Limb (tissue), 2 donors: Measurements from ENCODE around the gene MANSC4.

Experiments used
- DNase-seq, 2 donors: peaks; one replicate each; pipeline ENCODE4 v3.0.0-alpha.2; 2016; ENCODE audit errors: extremely low spot score in 2 of 2

Gene MANSC4

DNA sequence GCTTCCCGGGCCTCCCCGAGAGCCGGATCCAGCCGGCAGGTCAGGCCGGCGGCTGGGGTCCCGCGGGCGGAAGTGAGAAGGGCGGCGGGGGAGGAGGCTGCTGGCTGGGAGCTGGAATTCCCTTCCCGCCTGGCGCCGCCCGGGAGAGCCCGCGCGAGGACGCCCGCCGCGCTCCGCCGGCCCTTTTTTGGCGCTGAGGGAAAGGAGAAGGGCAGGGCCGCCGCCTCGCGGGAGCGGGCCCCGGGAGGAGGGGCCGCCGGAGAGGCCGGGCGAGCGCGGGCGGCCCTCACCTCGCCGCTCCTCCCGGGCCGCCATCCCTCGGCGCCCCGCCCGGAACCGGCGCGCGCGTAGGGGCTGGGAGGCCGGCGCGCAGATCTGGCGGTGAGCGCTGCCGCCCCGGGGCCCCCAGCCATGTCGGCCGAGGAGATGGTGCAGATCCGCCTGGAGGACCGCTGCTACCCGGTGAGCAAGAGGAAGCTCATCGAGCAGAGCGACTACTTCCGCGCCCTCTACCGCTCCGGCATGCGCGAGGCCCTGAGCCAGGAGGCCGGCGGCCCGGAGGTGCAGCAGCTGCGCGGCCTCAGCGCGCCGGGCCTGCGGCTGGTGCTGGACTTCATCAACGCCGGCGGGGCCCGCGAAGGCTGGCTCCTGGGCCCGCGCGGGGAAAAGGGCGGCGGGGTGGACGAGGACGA is at the start of gene MANSC4, which contains the start of gene KLHL42:
Gene MANSC4, minus strand, starts transcription at position 317 of the 692 bp plus-strand sequence. CDS start 8,960 bp downstream, outside the sequence.
Gene KLHL42, plus strand, starts transcription at position 314 of the 692 bp plus-strand sequence. Its CDS starts 98 bp downstream, at position 412.
- peak; percentile 61 to 84 for DNase-seq

DNA sequence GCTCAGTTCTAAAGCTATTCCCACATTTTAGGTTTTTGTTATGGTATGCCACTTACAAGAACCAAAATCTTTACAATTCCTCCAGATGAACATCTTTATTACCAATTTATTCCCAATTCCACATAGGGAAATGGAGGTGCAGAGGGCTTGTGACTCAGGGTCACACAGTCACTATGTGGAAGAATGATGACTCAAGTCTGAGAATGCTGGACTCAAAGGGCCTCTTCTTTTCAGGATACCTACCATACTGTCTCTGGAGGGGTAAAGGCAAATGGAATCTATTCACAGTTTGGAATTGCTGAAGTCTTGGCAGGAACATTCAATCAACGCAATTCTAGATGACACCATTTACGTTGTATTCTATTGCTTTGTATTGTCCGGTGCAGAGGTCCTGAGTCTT is 48.2 kb upstream of the MANSC4 start:
- DNase-seq = no peak

DNA sequence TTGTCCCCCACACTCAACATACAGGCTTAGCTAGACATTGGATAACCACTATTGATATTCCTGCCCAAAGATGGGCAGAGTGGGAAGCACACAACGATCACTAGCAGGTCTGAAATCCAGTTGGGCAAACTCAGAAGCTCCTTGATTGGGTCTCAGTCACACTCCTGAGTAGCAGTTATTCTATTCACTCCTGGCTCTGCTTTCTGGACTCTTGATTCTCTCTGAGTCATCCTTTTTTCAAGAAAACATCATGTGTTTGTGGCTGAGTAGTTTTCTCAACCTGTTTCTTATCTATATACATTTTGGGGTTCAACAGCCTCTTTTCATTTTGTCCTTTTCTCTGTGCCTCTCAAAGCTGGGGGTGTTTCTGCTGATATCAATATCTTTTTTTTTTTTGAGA is 46.0 kb upstream of the MANSC4 start:
- no peak for DNase-seq

DNA sequence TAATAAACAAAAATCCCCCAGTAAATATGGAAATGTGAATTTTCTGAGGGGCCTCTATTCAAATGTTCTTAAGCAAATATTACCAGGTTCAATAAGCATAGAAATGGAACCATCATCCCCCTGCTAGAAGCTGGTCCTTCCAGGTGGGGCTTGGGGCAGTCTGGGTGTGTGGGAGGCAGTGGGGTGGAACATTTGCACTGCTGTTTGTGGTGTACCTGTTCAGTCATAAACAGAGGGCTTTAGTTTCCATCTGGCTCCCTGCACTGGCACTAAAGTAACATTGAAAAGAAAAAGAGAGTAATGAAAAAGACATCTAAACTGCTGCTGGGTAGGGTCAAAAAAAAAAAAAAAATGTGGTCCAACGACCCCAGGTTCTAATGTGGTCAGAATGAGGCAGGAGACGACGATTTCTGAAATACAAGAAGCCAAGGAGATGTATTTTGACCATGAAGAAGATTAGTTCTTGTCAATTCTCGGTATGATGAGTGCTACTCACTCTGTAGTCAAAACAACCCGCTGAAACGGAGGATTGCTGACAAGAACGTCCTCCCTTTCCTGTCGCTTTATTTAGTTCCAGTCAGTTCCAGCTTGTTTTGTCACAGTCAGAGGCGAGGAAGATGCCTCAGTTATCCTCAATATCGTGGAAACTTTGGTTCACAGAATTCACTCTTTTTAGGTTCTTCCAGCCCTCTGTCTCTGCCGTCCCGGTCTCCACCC is 44.2 kb upstream of the MANSC4 start:
- DNase-seq = no peak

DNA sequence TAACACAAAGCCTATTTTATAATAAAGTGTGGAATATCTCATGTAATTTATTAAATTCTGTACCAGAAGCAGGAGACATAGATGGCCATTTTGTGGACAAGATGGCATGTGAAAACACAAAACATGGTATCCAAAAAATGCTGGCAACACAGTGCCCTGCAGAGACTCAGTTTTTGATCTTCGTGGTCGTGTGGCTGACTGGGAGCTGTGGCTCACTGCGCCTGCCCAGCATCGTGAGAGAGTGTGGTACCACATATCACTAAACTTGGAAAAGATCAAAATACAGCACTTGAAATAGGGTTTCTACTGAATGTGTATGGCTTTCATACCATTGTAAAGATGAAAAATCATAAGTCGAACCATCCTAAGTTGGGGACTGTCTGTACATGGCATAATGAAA is 43.0 kb upstream of the MANSC4 start:
- no peak for DNase-seq

DNA sequence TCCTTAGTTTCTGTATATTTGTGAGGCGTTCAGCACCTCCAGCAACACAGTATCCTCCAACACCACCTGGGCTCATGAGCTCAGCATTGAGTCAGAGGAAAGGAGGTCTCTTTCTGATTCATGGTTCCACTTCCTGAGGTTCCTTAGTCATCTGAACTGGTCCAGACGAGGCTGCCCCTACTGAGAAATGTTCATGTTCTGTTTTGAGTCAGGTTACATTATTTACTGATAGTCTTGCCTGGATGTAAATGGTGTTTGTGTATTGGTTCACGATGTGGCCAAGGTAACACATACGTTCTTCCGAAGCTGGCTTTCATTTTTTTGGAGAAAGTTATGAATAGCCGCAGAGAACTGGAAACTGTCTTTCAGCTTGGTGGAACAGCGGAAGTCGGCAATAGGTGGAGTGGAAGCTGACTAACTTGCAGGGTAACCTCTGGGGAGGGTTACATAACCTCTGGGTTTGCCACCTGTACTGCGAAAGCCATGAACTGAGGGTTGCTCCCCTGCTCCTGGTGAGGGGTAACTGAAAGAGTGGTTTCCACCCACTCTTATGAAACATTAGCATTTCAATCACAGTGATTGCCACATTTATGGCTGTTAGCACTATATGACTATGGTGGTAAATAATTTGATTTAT is 42.2 kb upstream of the MANSC4 start:
- no peak for DNase-seq

DNA sequence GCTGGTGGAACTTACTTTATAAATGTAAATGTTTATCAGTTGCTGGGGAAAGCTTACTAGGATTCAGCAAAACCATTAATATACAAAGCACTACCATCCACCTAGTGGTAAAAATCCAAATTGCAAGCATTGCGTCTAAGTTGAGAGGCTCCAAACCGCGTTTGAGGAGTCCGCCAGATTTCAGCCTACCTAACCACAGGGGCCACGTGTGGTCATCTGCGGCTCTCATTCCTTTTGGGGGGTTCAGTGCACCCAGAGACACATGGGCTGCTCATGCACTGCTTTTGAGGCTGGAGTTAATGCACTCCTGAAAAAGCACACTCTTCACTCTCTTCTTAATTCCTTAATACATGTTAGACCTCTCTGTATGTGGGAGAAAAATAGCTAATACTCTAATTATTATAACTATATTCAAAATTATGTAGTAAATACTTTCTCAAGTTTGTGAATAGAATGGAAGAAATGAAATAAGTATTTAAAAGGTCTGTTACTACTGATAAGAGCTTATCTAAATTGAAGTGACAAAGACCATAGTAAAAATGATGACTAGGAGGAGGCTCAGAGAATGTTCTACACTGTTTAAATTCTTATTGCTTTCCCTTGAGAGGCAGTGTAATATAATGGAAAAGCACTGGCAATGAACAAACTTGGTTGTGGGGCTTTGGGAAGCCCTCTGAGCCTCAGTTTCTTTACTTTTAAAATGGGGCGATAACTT is 41.4 kb upstream of the MANSC4 start:
- peak; percentile 43 to 66 for DNase-seq

DNA sequence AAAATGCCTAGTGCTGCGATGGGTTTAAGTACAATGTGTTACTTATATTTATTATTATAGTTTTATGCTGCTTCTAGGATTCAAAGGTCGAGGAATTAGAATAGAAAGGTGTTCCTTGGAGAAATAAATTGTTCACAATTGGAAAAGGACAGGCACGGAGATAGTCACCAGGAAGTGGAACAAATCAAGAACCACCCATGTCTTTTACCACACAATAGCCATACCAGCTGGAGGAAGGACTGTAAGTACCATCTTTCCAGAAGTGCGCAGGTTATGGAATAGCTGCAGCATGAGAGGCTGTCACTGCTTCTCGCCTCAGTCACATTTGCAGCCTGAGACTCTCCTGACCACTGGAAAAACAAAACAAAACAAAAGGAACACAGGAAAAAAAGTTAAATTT is 40.5 kb upstream of the MANSC4 start:
- no peak for DNase-seq

DNA sequence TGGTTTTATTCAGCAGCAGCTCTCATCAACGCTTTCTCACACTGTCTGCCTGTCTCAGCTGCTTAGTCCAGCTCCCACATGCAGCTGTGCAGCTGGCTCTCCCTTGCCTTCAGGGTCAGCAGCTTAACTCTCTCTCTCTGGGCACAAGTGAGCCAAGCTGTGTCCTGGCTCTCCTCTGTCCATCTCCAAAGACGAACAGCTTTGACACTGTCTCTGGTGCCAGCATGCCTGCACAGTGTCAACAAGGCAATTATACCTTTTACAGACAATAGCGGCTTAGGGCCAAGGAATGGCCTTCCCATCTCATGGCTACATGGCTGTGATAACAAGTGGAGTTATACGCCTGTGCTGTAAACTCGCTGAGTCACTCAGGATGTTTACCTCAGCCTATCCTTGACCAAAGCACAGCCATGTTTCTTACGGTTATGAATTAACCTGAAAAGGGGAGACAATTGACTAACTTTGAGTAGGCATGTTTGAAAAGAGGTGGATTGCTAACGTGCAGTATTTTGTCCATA is 38.4 kb upstream of the MANSC4 start:
- no peak for DNase-seq

DNA sequence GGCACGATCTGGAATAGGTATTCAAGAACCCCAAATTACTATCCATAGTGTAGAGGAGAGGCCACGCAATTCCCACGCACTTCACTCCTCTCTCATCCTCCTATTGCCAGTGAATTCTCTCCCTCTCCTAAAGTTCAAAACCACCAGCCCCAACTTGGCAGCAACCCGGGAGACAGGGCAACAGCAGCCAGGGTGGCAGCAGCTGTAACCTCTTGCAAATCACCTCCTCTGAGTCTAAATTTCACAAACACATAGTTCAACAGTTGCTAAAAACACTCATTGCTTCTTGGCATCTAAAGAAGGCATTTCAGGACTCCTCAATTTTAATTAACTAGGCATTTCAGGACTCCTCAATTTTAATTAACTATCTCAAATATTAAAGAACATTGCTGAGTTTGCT is 37.7 kb upstream of the MANSC4 start:
- DNase-seq = no peak

DNA sequence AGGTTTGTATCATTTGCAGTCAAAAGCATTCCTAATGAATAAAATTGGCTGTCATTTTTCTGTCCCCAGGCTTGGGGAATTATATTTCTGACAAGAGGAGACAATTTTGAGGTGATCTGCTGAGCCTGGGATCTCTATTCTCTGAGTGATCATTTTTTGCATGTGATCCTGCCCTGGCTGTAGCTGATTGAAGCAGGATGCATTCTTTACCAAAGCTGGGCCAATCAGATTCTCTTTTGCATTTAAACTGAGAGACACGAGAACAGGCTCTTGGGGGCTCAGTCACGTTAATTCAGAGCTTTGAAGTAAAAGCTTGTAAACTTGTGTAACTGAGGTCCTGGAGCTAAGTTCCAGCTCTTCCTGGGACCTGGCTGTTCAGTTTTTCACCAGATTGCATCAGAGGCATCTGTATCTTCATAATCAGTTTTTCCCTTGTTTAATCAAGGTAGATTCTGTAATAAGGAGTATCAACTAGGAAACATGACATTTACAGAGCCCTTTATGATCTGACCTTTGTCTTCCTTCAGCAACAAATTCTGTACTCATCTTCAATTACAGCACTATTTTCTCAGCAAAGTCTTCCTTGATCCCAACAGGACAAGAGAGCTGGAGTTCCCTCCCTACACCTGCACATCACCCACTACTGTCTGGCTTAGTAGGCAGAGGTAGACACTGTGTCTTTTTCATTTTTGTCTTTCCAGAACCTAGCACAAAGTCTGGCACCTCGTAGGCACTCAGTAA is 35.0 kb upstream of the MANSC4 start:
- DNase-seq = no peak

DNA sequence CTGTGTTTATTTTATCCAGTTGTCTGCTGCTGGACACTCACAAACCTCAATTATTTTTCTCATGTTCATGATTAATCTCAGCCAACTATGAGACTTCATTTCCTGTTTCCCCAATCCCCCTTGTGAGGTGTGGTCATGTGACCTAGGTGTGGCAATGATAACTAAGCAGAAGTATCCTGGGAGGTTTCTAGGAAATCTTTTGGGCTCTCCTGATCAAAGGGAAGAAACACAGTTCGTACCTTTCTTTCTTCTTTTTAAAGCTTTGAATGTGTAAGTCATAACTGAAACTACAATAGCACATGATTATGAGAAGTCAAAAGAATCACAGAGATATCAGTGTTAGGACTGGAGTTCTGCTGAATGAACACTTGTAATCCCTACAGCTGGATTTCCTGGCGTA is 34.4 kb upstream of the MANSC4 start:
- no peak for DNase-seq

DNA sequence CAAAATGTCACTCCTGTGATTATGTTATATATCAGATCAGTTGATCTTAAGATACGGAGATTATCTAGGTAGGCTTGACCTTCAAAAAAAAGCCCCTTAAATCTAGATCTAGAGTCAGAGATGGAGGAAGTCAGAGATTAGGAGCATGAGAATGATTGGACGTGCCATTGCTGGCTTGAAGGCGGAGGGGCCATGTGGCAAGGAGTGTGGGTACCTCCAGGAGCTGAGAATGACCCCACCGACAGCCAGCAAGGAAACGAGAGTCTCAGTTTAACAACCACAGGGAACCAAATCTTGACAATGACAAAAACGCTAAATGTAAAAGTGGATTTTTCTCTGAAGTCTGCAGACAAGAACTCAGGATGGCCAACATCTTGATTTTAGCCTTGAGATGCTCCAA is 32.5 kb upstream of the MANSC4 start:
- DNase-seq = no peak

DNA sequence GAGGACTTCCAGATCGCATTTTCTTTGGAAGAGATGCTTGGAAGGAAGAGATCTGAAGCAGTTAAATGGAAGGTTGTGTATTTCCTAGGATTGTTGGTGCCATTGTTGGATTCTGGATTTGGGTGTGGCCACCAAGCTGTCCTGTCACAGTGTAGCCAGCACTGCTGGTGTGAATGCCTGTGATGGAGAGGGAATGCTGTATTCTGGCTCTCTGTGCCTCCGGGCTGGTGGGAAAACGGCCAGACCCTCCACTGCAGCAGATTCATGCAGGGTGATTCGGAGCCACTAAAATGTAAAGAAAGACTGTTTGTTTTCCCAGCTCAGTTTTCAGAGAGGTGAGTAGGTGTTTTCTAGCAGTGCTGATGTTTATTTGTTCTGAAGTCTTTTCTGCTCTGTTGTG is 30.7 kb upstream of the MANSC4 start:
- DNase-seq = no peak

DNA sequence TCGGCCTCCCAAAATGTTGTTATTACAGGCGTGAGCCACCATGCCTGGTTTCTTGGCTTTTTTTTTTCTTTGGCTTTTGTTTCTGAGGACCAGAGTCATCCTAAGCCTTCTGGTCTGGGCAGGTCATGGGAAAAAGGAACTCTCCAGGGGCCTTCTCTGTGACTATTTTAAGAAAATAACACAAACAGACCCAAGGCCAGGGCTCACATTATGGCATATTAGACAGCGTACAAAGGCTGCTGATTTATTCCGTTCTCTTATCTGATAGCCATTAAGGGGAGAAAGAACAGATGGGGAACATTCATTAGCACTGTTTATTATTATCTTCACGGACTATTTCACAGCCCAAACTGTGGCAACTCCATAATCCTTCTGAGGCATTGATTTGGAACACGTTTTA is 28.8 kb upstream of the MANSC4 start:
- no peak for DNase-seq

DNA sequence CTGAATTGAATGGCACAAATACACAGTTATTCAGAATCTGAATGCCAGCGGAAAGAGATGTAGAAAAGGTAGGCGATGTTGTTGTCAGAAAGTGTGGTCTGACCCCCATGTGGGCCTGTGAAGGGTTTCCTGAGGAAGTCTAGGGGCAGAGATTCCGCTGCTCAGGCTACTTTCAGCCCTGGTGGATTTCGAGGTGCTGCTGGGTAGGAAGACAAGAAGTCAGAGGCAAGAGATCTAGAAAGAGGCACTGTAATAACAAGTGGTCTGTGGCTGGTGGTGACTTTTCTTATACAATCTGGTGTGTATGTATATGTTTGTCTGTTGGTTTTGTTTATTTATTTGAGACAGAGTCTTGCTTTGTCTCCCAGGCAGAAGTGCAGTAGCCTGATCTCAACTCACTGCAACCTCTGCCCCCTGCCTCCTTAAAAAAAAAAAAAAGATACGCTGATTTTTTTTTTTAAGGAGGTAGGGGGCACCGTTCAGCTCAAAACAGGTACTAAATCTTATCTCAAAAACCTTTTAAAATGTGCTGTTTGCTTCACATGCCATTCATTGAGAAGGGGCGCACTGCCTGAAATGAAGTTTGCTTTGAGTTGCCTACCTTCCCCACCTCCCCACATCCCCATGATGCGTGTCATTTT is 27.1 kb upstream of the MANSC4 start:
- DNase-seq = no peak

DNA sequence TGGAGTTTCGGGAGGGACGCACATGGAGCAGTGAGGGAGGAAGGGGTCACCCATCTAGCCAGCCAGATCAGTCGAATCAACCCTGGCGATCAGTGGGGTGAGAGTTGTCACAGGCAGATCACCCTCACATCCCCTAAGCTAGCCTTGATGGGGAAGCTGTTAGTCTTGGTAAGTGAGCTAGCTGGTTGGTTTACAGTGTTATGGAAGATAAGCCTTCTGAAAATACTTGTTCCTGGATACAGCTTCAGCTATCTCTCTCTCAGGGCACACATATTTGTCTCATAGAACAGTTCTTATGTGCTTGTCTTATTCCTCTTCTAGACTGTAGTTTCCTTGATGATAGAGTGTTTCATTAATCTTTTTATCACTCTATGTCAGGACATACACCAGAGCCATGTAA is 26.2 kb upstream of the MANSC4 start:
- no peak for DNase-seq

DNA sequence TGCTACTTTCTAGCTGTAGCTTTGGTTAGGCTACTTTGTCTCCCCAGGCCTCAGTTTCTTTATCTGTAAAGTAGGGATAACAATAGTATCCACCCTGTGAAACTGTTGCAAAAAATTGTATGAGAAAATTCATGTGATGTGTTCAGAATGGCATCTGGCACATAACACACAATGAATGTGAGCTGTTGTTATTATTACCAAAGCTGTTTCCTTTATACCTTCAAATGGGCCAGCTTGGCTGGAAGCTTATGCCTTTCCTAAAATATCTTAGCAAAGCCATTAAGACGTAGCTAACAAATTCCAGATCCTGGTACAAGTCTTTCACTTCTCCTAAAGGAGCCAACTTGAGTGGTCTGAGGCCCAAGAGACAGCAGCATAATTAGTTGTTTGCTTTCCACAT is 25.2 kb upstream of the MANSC4 start:
- no peak for DNase-seq

DNA sequence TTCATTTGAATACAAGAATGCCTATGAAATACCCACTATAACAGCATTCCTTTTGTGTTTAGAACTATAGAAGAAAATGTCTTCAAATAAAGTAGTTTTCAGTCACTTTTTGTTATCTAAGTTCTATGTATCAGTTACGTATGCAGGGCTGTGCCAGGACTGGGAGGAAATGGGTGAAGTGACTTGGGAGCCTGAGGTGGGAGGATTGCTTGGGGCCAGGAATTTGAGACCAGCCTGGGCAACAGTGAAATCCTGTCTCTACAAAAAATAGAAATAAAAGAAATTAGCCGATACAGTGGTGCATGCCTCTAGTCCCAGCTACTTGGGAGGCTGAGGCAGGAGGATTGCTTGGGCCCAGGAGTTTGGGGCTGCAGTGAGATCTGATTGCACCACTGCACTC is 22.9 kb upstream of the MANSC4 start:
- no peak for DNase-seq

DNA sequence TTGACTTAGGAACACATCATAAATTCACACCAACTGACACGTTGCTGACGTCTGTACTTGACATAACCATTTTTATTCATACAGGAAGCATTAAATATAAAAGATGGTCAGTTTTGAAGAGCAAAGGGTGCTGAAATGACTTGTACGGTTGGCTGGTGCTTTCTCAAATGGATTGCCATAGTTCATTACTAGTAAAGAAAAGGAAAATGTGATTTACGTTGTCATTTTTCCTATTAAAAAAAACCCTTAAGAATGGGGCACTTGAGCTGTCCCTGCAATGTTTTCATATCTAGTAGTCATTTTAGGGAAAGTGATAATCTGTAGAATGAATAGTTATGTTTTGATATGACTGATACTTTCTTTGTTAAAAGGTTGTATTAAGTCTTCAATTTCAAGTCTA is 22.5 kb upstream of the MANSC4 start:
- no peak for DNase-seq

DNA sequence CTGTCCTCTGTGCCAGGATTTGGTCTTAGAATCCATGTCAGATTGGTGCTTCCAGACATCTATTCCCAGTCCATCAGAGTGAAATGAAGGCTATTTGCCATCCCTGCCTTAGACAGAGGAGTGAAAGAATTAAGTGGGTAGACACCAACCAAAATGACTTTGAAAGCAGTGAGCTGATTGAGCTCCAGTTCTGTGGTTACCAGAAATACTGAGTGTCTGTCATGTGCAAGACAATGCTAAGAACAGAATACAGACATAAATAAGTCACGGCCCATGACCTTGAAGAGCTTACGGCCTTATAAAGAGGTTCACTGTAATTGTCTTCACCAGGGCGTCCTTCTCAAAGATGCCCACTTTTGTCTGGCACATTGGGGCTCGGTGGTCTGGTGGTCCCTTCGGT is 21.6 kb upstream of the MANSC4 start:
- no peak for DNase-seq
